ENCODE data around the gene SLC4A1AP. TPM values are rescaled to one million over a fixed set of nuclear protein-coding genes. Genes with fewer than 3 reads are reported as not detected.

SLC4A1AP gene
- total RNA-seq, 2 donors from 2014 or later = 16.1 to 17.1 TPM

DNA sequence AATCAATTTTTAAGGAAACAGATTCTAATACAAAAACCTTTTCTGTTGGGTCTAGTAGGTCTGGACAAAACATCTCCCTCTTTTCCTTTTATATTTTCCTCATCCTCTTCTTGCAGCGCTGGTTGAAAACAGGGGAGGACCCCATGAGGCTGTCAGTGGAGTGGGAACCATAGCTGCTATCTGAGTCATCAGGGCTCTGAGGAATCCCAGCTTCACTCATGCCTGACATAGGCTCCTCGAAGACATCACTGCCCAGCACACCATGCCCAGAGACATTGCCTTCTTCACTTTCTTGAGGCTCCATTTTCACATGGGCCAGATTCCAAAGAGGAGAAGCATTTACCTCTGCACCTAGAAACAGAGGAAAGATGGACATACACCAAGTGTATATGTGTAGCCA lies 10.3 kb upstream of the SLC4A1AP start:
- Histone ChIP-seq H3K27me3 (no peaks in the 10 kb centered on the region), H3K4me1 (no peaks in the 10 kb centered on the region), H3K36me3 (peaks cover 13% of the 10 kb centered on the region), H3K9ac (ENCODE audit: low read depth in 2 of 2, low read length in 2 of 2) (no peak overlapping the region), H3K4me3 (no peak overlapping the region), H3K27ac (no peak overlapping the region), H3K9me3 (no peaks in the 10 kb centered on the region)
- DNase-seq = no peak
- TF ChIP-seq, protein P1, sequence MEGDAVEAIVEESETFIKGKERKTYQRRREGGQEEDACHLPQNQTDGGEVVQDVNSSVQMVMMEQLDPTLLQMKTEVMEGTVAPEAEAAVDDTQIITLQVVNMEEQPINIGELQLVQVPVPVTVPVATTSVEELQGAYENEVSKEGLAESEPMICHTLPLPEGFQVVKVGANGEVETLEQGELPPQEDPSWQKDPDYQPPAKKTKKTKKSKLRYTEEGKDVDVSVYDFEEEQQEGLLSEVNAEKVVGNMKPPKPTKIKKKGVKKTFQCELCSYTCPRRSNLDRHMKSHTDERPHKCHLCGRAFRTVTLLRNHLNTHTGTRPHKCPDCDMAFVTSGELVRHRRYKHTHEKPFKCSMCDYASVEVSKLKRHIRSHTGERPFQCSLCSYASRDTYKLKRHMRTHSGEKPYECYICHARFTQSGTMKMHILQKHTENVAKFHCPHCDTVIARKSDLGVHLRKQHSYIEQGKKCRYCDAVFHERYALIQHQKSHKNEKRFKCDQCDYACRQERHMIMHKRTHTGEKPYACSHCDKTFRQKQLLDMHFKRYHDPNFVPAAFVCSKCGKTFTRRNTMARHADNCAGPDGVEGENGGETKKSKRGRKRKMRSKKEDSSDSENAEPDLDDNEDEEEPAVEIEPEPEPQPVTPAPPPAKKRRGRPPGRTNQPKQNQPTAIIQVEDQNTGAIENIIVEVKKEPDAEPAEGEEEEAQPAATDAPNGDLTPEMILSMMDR (IDR thresholded peaks at IDR 0.05) = no peak
- intact Hi-C loops (cut with DNase I) = no loop called here

DNA sequence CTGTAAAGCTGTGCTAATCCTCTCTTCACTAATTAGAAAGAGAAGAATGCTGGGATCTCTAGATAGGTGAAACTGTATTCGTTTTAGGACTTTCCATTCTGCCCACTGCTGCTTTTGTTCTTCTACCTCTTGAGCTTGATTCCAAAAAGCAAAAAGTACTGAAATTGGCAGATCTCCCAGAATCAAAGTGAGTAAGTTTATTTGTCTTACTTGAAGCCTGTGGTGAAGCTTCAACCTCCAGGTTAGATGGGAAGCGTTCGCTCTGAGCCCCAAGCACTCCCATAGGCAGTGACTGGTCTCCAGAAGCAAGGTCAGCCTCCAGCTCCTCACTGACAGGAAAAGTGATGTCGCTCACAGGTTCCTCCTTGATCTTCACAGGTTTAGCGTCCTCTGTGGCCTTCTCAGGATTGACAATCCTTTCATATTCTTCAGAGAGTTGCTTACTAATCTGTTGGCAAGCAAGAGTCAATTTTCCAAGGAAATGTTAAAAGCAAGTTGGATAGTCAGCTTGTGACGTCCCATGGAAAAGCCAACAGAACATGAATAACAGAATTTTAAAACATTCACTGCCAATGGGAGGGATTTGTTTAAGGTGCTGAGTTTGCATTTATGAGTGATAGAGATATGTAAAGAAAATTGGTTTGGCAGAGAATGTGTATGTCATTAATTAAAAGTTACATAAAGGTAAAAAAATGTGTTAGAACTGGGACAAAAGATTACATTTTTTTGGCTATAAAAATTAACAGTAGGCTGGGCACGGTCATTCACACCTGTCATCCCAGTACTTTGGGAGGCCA lies 8.3 kb upstream of the SLC4A1AP start:
- no peak overlapping the region for H3K4me3 ChIP-seq
- TF ChIP-seq, protein P1 (IDR thresholded peaks at IDR 0.05) = no peak
- intact Hi-C loops (cut with DNase I) = no loop called here
- no peaks in the 10 kb centered on the region for H3K4me1 ChIP-seq
- no peak for DNase-seq
- H3K36me3 ChIP-seq = peaks cover 13% of the 10 kb centered on the region
- no peaks in the 10 kb centered on the region for H3K27me3 ChIP-seq
- no peak overlapping the region for H3K9ac ChIP-seq (ENCODE audit: low read depth in 2 of 2, low read length in 2 of 2)
- H3K27ac ChIP-seq = no peak overlapping the region
- no peaks in the 10 kb centered on the region for H3K9me3 ChIP-seq

- Histone ChIP-seq H3K27me3 (no peaks in the 10 kb centered on the region), H3K4me1 (peaks cover 10% of the 10 kb centered on the region), H3K9ac (ENCODE audit: low read depth in 2 of 2, low read length in 2 of 2) (no peak overlapping the region), H3K9me3 (no peaks in the 10 kb centered on the region), H3K4me3 (no peak overlapping the region), H3K27ac (no peak overlapping the region), H3K36me3 (peaks cover 14% of the 10 kb centered on the region)
- intact Hi-C loops (cut with DNase I) = no loop called here
- TF ChIP-seq, protein P1 (IDR thresholded peaks at IDR 0.05) = no peak
- no peak for DNase-seq
Observed at GRCh38 chr2:27661371-27661770, 2.3 kb upstream of the SLC4A1AP start.

DNA sequence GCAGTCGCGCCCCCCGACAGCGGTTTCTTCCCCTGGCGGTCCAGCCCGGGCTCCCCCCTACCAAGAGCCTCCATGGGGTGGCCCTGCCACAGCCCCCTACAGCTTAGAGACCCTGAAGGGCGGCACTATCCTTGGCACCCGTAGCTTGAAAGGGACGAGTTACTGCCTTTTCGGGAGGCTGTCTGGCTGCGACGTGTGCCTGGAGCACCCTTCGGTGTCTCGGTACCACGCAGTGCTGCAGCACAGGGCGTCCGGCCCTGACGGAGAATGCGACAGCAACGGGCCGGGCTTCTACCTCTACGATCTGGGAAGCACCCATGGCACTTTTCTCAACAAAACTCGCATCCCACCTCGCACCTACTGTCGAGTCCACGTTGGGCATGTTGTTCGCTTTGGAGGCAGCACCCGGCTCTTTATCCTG lies 475 bp downstream of the SLC4A1AP start:
- Histone ChIP-seq H3K36me3 (peaks cover 5% of the 10 kb centered on the region), H3K4me1 (peaks cover 10% of the 10 kb centered on the region), H3K4me3 (peak overlapping the region; percentile 97), H3K27ac (peak overlapping the region; percentile 85), H3K9ac (ENCODE audit: low read depth in 2 of 2, low read length in 2 of 2) (peak overlapping the region; percentile 87 to 90), H3K9me3 (no peaks in the 10 kb centered on the region), H3K27me3 (no peaks in the 10 kb centered on the region)
- no peak for DNase-seq
- intact Hi-C loops (cut with DNase I) = no loop called here
- TF ChIP-seq, protein P1 (IDR thresholded peaks at IDR 0.05) = no peak

- H3K36me3 ChIP-seq = peaks cover 10% of the 10 kb centered on the region
- H3K9me3 ChIP-seq = no peaks in the 10 kb centered on the region
Observed at GRCh38 chr2:27664622-27665363, 1.1 kb downstream of the SLC4A1AP start.

More at GRCh38 chr2:27664622-27665363, 1.1 kb downstream of the SLC4A1AP start:
- peak overlapping the region; percentile 97 for H3K4me3 ChIP-seq
- no peak for DNase-seq
- intact Hi-C loops (cut with DNase I) = no loop called here
- no peak overlapping the region for H3K27ac ChIP-seq
- H3K27me3 ChIP-seq = no peaks in the 10 kb centered on the region
- H3K4me1 ChIP-seq = peaks cover 10% of the 10 kb centered on the region
- peak overlapping the region; percentile 5 to 90 for H3K9ac ChIP-seq (ENCODE audit: low read depth in 2 of 2, low read length in 2 of 2)
- TF ChIP-seq, protein P1 (IDR thresholded peaks at IDR 0.05) = no peak

All from colonic mucosa (tissue), 4 donors.